H1 (cell line): ENCODE results near the gene COL26A1. TPM values are rescaled to one million over a fixed set of nuclear protein-coding genes. Genes with fewer than 3 reads are reported as not detected.

Source experiments
- CTCF ChIA-PET: fragments of 300-600 bp; sonication (Branson Sonifier 250); formaldehyde crosslinking; loops from one replicate; lab custom pipeline; 2021; ENCODE audit not compliant: partially characterized antibody; lab: Charles Lee
- POLR2A ChIA-PET: fragments of 300-600 bp; sonication (Branson Sonifier 250); formaldehyde crosslinking; loops from one replicate; lab custom pipeline; 2021; ENCODE audit warnings: inconsistent platforms; ENCODE audit not compliant: partially characterized antibody; lab: Charles Lee
- DNase-seq, 2 experiments: peaks; one replicate each; pipeline versions ENCODE4 v3.0.0 to v3.0.0-alpha.2; 2010 to 2022; ENCODE audit warnings: low spot score in 2 of 2, low read depth in 1 of 2, mixed read lengths in 1 of 2
- FAIRE-seq: peaks from 2 replicates; lab custom pipeline; 2011; peaks lifted over from hg19 to GRCh38; lab: Jason Lieb, UNC
- H2AFZ ChIP-seq: 2 replicates; pipeline ENCODE4 v1.8.1; 2012; ENCODE audit warnings: low read length, inconsistent platforms
- H2AK5ac ChIP-seq: 2 replicates; pipeline ENCODE4 v1.6.1; 2013; ENCODE audit warnings: low read depth, low read length
- H2BK120ac ChIP-seq: replicated peaks from 2 replicates; pipeline ENCODE3; 2013; ENCODE audit warnings: low read depth, low read length, inconsistent platforms
- H2BK12ac ChIP-seq: 2 replicates; pipeline ENCODE4 v1.6.1; 2013; ENCODE audit warnings: low read depth, low read length
- H2BK15ac ChIP-seq: 2 replicates; pipeline ENCODE4 v1.6.1; 2013; ENCODE audit warnings: low read length
- H2BK20ac ChIP-seq: 2 replicates; pipeline ENCODE4 v1.6.1; 2013; ENCODE audit warnings: low read length
- H2BK5ac ChIP-seq: 2 replicates; pipeline ENCODE4 v1.6.1; 2013; ENCODE audit warnings: low read depth, low read length
- H3K14ac ChIP-seq: 2 replicates; pipeline ENCODE4 v1.6.1; 2013; ENCODE audit warnings: inconsistent platforms; ENCODE audit not compliant: insufficient read length
- H3K18ac ChIP-seq: 2 replicates; pipeline ENCODE4 v1.6.1; 2013; ENCODE audit warnings: low read length; ENCODE audit errors: extremely low read depth
- H3K23ac ChIP-seq: 2 replicates; pipeline ENCODE4 v1.6.1; 2013; ENCODE audit warnings: inconsistent platforms; ENCODE audit not compliant: insufficient read length
- H3K23me2 ChIP-seq: 2 replicates; pipeline ENCODE4 v1.6.1; 2013; ENCODE audit warnings: low read depth, low read length
- H3K27ac ChIP-seq: 2 replicates; pipeline ENCODE4 v1.6.1; 2011; ENCODE audit warnings: low read depth, low read length, inconsistent platforms
- H3K27me3 ChIP-seq, 4 experiments: replicated peaks in 1 of 4; 1 replicate in 1 of 4; 2 replicates in 3 of 4; pipeline versions ENCODE4 v1.6.1 to v1.8.1; 2011 to 2013; ENCODE audit warnings: low read length in 3 of 4, mild to moderate bottlenecking in 3 of 4, inconsistent platforms in 2 of 4, mixed read lengths in 2 of 4, moderate library complexity in 1 of 4; ENCODE audit not compliant: control insufficient read depth in 3 of 4, insufficient read depth in 3 of 4; ENCODE audit errors: extremely low read depth in 1 of 4
- H3K36me3 ChIP-seq, 4 experiments: 2 replicates each; pipeline versions ENCODE4 v1.6.1 to v1.8.1; 2011 to 2013; ENCODE audit warnings: mild to moderate bottlenecking in 4 of 4, low read length in 3 of 4, moderate library complexity in 2 of 4, control low read depth in 1 of 4, inconsistent platforms in 1 of 4; ENCODE audit not compliant: insufficient read depth in 4 of 4, control insufficient read depth in 2 of 4
- H3K4ac ChIP-seq: replicated peaks from 2 replicates; pipeline ENCODE3; 2013; ENCODE audit warnings: low read length, low read depth, mixed read lengths, inconsistent platforms; ENCODE audit not compliant: insufficient read length
- H3K4me1 ChIP-seq, 4 experiments: replicated peaks in 1 of 4; 1 replicate in 1 of 4; 2 replicates in 3 of 4; pipeline versions ENCODE4 v1.6.1 to v1.8.1; 2011 to 2013; ENCODE audit warnings: low read length in 3 of 4, inconsistent platforms in 2 of 4, mixed read lengths in 1 of 4; ENCODE audit not compliant: insufficient read depth in 4 of 4, control insufficient read depth in 3 of 4
- H3K4me2 ChIP-seq, 2 experiments: 2 replicates each; pipeline versions ENCODE4 v1.6.1 to v1.8.1; 2011 to 2013; ENCODE audit warnings: low read depth in 2 of 2, low read length in 2 of 2, control low read depth in 1 of 2, inconsistent platforms in 1 of 2, mild to moderate bottlenecking in 1 of 2; ENCODE audit not compliant: insufficient read depth in 1 of 2
- H3K4me3 ChIP-seq, 4 experiments: fragments of 200-600, 300-600 bp in 1 of 4; sonication (generic), shearing (Covaris generic), sonication (Bioruptor Twin) in 1 of 4; 2 replicates each; pipeline versions ENCODE4 v1.5.1 to v1.8.1; 2011 to 2016; ENCODE audit warnings: low read length in 4 of 4, low read depth in 3 of 4, control low read depth in 2 of 4, inconsistent platforms in 2 of 4, mild to moderate bottlenecking in 2 of 4, mixed read lengths in 1 of 4, moderate library complexity in 1 of 4; ENCODE audit not compliant: insufficient read depth in 2 of 4; ENCODE audit errors: extremely low read depth in 1 of 4
- H3K56ac ChIP-seq: replicated peaks from 2 replicates; pipeline ENCODE3; 2013; ENCODE audit warnings: low read depth, mild to moderate bottlenecking, mixed read lengths, low read length, inconsistent platforms; ENCODE audit not compliant: insufficient read length
- H3K79me1 ChIP-seq: 2 replicates; pipeline ENCODE4 v1.6.1; 2013; ENCODE audit warnings: low read depth, low read length, control low read depth
- H3K79me2 ChIP-seq, 2 experiments: 2 replicates each; pipeline versions ENCODE4 v1.6.1 to v1.8.1; 2012 to 2013; ENCODE audit warnings: low read length in 2 of 2, mild to moderate bottlenecking in 2 of 2, inconsistent platforms in 1 of 2; ENCODE audit not compliant: insufficient read depth in 2 of 2, control insufficient read depth in 1 of 2
- H3K9ac ChIP-seq, 4 experiments: replicated peaks in 1 of 4; 1 replicate in 1 of 4; 2 replicates in 3 of 4; pipeline versions ENCODE4 v1.6.1 to v1.8.1; 2011 to 2013; ENCODE audit warnings: low read depth in 3 of 4, low read length in 3 of 4, control low read depth in 2 of 4, mild to moderate bottlenecking in 2 of 4, moderate library complexity in 2 of 4, inconsistent platforms in 1 of 4; ENCODE audit errors: extremely low read depth in 1 of 4
- H3K9me3 ChIP-seq, 2 experiments: 2 replicates each; pipeline versions ENCODE4 v1.6.1 to v1.8.1; 2012 to 2013; ENCODE audit warnings: mild to moderate bottlenecking in 2 of 2, moderate library complexity in 2 of 2, control low read depth in 1 of 2, inconsistent platforms in 1 of 2, low read depth in 1 of 2, low read length in 1 of 2, mixed read lengths in 1 of 2; ENCODE audit not compliant: insufficient read depth in 2 of 2
- H4K20me1 ChIP-seq, 2 experiments: replicated peaks in 1 of 2; 2 replicates each; pipeline versions ENCODE3 to v1.8.1; 2011 to 2013; ENCODE audit warnings: inconsistent platforms in 2 of 2, low read length in 2 of 2, mild to moderate bottlenecking in 1 of 2; ENCODE audit not compliant: insufficient read depth in 2 of 2, control insufficient read depth in 1 of 2
- H4K5ac ChIP-seq: 2 replicates; pipeline ENCODE4 v1.6.1; 2013; ENCODE audit warnings: low read length, low read depth, mixed read lengths, inconsistent platforms; ENCODE audit not compliant: insufficient read length
- H4K8ac ChIP-seq: 2 replicates; pipeline ENCODE4 v1.8.0; 2013; ENCODE audit warnings: mild to moderate bottlenecking, moderate library complexity, low read length, inconsistent platforms; ENCODE audit not compliant: insufficient read depth; ENCODE audit errors: extremely low read depth
- H4K91ac ChIP-seq: replicated peaks from 2 replicates; pipeline ENCODE3; 2013; ENCODE audit warnings: low read length, mixed read lengths, inconsistent platforms; ENCODE audit not compliant: insufficient read length
- ASH2L ChIP-seq: fragments of 200-600, 300-600 bp; sonication (generic); IDR thresholded peaks from one replicate; pipeline ENCODE4 v1.7.1; 2017; ENCODE audit warnings: low read length
- BACH1 ChIP-seq: IDR thresholded peaks from 2 replicates; pipeline ENCODE4 v1.6.1; 2012; ENCODE audit warnings: low read length, improper control_type of control experiment
- BRCA1 ChIP-seq: IDR thresholded peaks from 2 replicates; pipeline ENCODE4 v1.6.1; 2012; ENCODE audit warnings: low read depth, low read length, improper control_type of control experiment
- EZH2 ChIP-seq: fragments of 200-600 bp; sonication (generic); IDR thresholded peaks from 2 replicates; pipeline ENCODE4 v1.7.1; 2012; ENCODE audit warnings: low read depth, mild to moderate bottlenecking, moderate library complexity, low read length, inconsistent platforms; ENCODE audit not compliant: severe bottlenecking
- JUN ChIP-seq: IDR thresholded peaks from 2 replicates; pipeline ENCODE4 v1.6.1; 2011; ENCODE audit warnings: low read depth, mild to moderate bottlenecking, improper control_type of control experiment, low read length
- JUND ChIP-seq: IDR thresholded peaks from 2 replicates; pipeline ENCODE4 v1.6.1; 2011; ENCODE audit warnings: mild to moderate bottlenecking, improper control_type of control experiment, low read length
- KDM5A ChIP-seq: fragments of 200-600 bp; IDR thresholded peaks from 2 replicates; pipeline ENCODE4 v1.7.1; 2012; ENCODE audit warnings: mild to moderate bottlenecking, low read length, inconsistent platforms, mixed read lengths
- PHF8 ChIP-seq: fragments of 200-600 bp; sonication (generic); conservative IDR thresholded peaks from 2 replicates; pipeline ENCODE4 v1.7.1; 2012; ENCODE audit warnings: low read depth, mild to moderate bottlenecking, inconsistent platforms, low read length, moderate library complexity
- SP1 ChIP-seq: IDR thresholded peaks from 2 replicates; pipeline ENCODE4 v1.6.1; 2011; ENCODE audit warnings: low read depth, low read length
- TAF7 ChIP-seq: optimal IDR thresholded peaks from 2 replicates; pipeline ENCODE3; 2011; ENCODE audit warnings: low read depth, mild to moderate bottlenecking, inconsistent platforms, low read length, moderate library complexity, borderline replicate concordance
- TCF12 ChIP-seq: IDR thresholded peaks from 2 replicates; pipeline ENCODE4 v1.6.1; 2011; ENCODE audit warnings: low read depth, mild to moderate bottlenecking, low read length
- USF2 ChIP-seq: IDR thresholded peaks from 2 replicates; pipeline ENCODE4 v1.6.1; 2011; ENCODE audit warnings: low read length, improper control_type of control experiment
- WGBS, 2 experiments: shearing (Covaris generic) in 1 of 2; methylation state at CpG; one replicate each; pipeline versions ENCODE4 v1.1.6 to v1.1.7; 2013 to 2015; ENCODE audit warnings: low lambda C conversion rate in 2 of 2, mixed read lengths in 2 of 2, inconsistent platforms in 1 of 2, low coverage in 1 of 2, missing lambda C conversion rate in 1 of 2; ENCODE audit not compliant: insufficient replicate concordance in 2 of 2, insufficient coverage in 1 of 2, insufficient read length in 1 of 2; ENCODE audit errors: extremely low coverage in 1 of 2, missing lambda C conversion rate in 1 of 2; 5-methylcytosine and 5-hydroxymethylcytosine counted together
- polyA plus RNA-seq, 7 experiments: library from polyadenylated mRNA; depleted of rRNA in 3 of 7; stranded (reverse) in 5 of 7; unstranded in 2 of 7; fragments of >200 nt in 5 of 7; fragments of 200-250 nt in 2 of 7; gene quantifications; 1 replicate in 5 of 7; 2 replicates in 1 of 7; 4 replicates in 1 of 7; pipeline versions ENCODE4 v1.2.1 to v1.2.3, GENCODE V29; 2011 to 2013; ENCODE audit warnings: missing spikeins in 2 of 7, mixed read lengths in 2 of 7
- total RNA-seq: library from RNA; stranded (reverse); fragmentation: NEBNext Ultra II Directional; extraction: Animal tissue kit (Norgen Biotek cat#: 25700); gene quantifications from 2 replicates; pipeline ENCODE4 v1.2.1, GENCODE V29; 2021

The COL26A1 gene
- total and polyA plus RNA-seq, 2 of the 8 experiments (the other 6 are each of a cell fraction or from before 2014, with no cell fraction given): 51.1 to 68.8 TPM

DNA sequence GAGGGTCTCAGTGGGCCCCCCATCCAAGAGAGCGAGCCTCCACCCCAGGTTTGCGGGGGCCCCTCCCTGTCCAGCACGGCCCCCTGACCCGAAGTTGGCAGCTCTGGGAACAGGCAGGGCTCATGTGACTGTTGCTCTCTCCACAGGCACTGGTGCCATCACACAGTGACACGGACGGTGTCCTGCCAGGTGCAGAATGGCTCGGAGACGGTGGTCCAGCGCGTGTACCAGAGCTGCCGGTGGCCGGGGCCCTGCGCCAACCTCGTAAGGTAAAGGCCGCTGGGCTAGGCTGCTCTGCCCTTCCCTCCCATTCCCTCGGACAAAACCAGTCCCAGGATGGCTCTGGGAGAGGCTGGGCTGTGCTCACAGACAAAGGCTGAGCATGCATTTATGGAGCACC, 57.2 kb downstream of the COL26A1 start:
- no peak overlapping the region for H3K27ac ChIP-seq
- H3K36me3 ChIP-seq: no peaks in the 10 kb centered on the region
- H3K4me3 ChIP-seq: no peak overlapping the region
- H4K20me1 ChIP-seq: peaks cover 0 to 8% of the 10 kb centered on the region in 2 experiments
- no peak overlapping the region for H3K23ac ChIP-seq
- no peak overlapping the region for H2BK120ac ChIP-seq
- no peaks in the 10 kb centered on the region for H3K9me3 ChIP-seq
- H3K4ac ChIP-seq: no peak overlapping the region
- peaks cover 0 to 14% (median 9%) of the 10 kb centered on the region in 4 experiments; a peak in 6 of 7 replicates for H3K4me1 ChIP-seq
- WGBS, 2 experiments: 93% methylated on average over 16 of the region's 16 CpGs; no CpG with 5 or more reads in 1 of the 2 experiments
- ChIA-PET POLR2A (interaction anchor here (0.5 kb wide), 1 partner anchor 64 kb away, joined by 4 read pairs; no protein-coding TSS in a partner anchor), CTCF (interaction anchor here (1.2 to 32.6 kb wide), 3 partner anchors 9 to 88 kb away, joined by 4 to 728 read pairs (median 4); partner anchors contain the start of gene COL26A1)
- no peak overlapping the region for H3K4me2 ChIP-seq
- no peaks in the 10 kb centered on the region; the same call in 1 of the 2 replicates for H3K79me1 ChIP-seq
- peak overlapping the region; percentile 25; the same call in 1 of the 2 replicates for H2BK15ac ChIP-seq
- no peak overlapping the region for H4K8ac ChIP-seq
- no peak overlapping the region for H3K9ac ChIP-seq
- H3K14ac ChIP-seq: no peak overlapping the region
- no peak overlapping the region for H2AK5ac ChIP-seq
- no peak overlapping the region for H4K5ac ChIP-seq
- no peak for FAIRE-seq
- H3K18ac ChIP-seq: no peak overlapping the region
- no peak overlapping the region for H2BK20ac ChIP-seq
- no peaks in the 10 kb centered on the region for H3K23me2 ChIP-seq
- no peak overlapping the region for H2AFZ ChIP-seq
- TF ChIP-seq JUND: no peak
- no peak for TF ChIP-seq EZH2
- TF ChIP-seq SP1: no peak
- TF ChIP-seq TCF12: no peak
- TF ChIP-seq USF2: no peak
- no peak for TF ChIP-seq BACH1
- TF ChIP-seq JUN: no peak
- no peak for TF ChIP-seq BRCA1
- no peak for TF ChIP-seq PHF8
- TF ChIP-seq ASH2L: no peak
- no peak for TF ChIP-seq TAF7
- no peak for TF ChIP-seq KDM5A
- no peak overlapping the region for H3K56ac ChIP-seq
- H2BK5ac ChIP-seq: peak overlapping the region; percentile 61; the same call in 1 of the 2 replicates
- DNase-seq: no peak
- H3K27me3 ChIP-seq: no peaks in the 10 kb centered on the region
- peak overlapping the region; percentile 71; the same call in 1 of the 2 replicates for H2BK12ac ChIP-seq
- H3K79me2 ChIP-seq: peaks cover 0 to 5% of the 10 kb centered on the region in 2 experiments; a peak in 1 of 4 replicates
- peak overlapping the region; percentile 69 for H4K91ac ChIP-seq
